Right atrium auricular region (tissue), 2 donors: ENCODE results near the gene POLR3B. TPM values are rescaled to one million over a fixed set of nuclear protein-coding genes. Genes with fewer than 3 reads are reported as not detected.

Source experiments
- DNase-seq: peaks from one replicate; pipeline ENCODE4 v3.0.0-alpha.2; 2019; ENCODE audit warnings: low spot score
- H3K27ac ChIP-seq, 2 donors: fragments of 200-600 bp; sonication (generic); 1 replicate in 1 of 2; 2 replicates in 1 of 2; pipeline ENCODE4 v1.5.1; 2016 to 2019
- H3K27me3 ChIP-seq, 2 donors: fragments of 200-600 bp; sonication (generic); one replicate each; pipeline versions ENCODE4 v1.5.1 to v1.6.0; 2017 to 2019
- H3K36me3 ChIP-seq: fragments of 200-600 bp; sonication (generic); one replicate; pipeline ENCODE4 v1.5.1; 2016
- H3K4me1 ChIP-seq, 2 donors: fragments of 200-600 bp; sonication (generic); one replicate each; pipeline versions ENCODE4 v1.5.1 to v1.6.0; 2017 to 2019
- H3K4me3 ChIP-seq, 2 donors: fragments of 200-600 bp; sonication (generic); 1 replicate in 1 of 2; 2 replicates in 1 of 2; pipeline ENCODE4 v1.5.1; 2017 to 2019; ENCODE audit warnings: mild to moderate bottlenecking in 1 of 2, moderate library complexity in 1 of 2
- H3K9me3 ChIP-seq, 2 donors: fragments of 200-600 bp; sonication (generic); one replicate each; pipeline ENCODE4 v1.5.1; 2019
- total RNA-seq, 2 donors: library from RNA; depleted of rRNA; stranded (reverse); fragments of >200 nt; gene quantifications; one replicate each; pipeline ENCODE4 v1.1.0, GENCODE V29; 2016
- TF ChIP-seq, protein P1 (sequence below), 2 donors: fragments of 200-600 bp; sonication (generic); IDR thresholded peaks; one replicate each; pipeline ENCODE4 v1.5.1; 2019; ENCODE audit warnings: antibody characterized with exemption in 2 of 2

The POLR3B gene
- total RNA-seq, 2 donors from 2014 or later = 6.0 to 10.7 TPM

DNA sequence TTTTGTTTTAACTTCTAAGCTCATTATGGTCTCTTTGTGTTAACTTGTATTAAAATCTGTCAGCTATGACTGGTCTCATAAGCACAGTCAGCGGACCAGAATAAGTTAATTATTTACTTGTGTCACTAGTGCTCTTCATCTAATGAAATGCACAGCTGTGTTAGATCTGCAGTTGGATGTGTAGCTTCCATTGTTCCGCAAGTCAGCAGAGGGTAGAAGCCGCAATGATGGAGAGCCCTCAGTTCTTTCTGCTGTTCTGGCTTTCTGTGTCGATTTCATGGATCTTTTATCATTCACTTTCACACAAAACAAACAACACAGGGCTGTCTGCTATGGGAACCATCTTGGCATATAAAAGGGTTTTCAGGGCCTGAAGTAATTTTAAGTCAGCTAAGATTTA lies 136.0 kb downstream of the POLR3B start:
- Histone ChIP-seq H3K4me3 (no peak overlapping the region), H3K36me3 (peaks cover 13% of the 10 kb centered on the region), H3K27me3 (no peaks in the 10 kb centered on the region), H3K9me3 (no peaks in the 10 kb centered on the region), H3K4me1 (peaks cover 0 to 5% of the 10 kb centered on the region in 2 donors), H3K27ac (no peak overlapping the region)
- TF ChIP-seq, protein P1, sequence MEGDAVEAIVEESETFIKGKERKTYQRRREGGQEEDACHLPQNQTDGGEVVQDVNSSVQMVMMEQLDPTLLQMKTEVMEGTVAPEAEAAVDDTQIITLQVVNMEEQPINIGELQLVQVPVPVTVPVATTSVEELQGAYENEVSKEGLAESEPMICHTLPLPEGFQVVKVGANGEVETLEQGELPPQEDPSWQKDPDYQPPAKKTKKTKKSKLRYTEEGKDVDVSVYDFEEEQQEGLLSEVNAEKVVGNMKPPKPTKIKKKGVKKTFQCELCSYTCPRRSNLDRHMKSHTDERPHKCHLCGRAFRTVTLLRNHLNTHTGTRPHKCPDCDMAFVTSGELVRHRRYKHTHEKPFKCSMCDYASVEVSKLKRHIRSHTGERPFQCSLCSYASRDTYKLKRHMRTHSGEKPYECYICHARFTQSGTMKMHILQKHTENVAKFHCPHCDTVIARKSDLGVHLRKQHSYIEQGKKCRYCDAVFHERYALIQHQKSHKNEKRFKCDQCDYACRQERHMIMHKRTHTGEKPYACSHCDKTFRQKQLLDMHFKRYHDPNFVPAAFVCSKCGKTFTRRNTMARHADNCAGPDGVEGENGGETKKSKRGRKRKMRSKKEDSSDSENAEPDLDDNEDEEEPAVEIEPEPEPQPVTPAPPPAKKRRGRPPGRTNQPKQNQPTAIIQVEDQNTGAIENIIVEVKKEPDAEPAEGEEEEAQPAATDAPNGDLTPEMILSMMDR (IDR thresholded peaks at IDR 0.05) = no peak
- DNase-seq = no peak

DNA sequence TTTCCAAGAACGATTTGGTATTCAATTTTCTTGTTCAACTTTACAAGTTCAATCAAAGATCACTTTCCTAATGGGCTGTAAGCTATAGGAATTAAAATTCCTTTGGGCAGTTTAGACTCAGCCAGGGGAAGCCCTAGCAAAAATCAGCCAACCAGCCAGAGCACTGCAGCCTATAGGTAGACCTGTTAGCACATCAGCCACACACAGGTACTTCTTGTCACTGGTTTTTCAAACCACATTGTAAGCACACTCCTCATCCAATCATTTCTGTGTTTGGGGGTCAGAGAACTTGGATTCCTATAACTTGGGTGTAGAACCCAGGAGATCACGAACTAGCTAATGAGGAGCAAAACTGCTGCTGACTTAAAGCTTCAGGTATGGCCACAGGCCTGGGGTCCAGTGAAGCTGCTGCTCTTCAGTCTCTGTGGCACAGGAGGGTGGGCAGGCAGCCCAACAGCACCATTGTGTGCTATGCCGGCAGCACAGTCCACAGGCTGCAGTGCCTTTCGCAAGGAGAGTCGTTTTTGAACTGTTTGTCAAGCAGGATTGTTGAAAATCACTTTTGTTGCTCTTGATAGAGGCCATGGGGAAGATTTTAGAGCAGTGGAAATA lies 137.9 kb downstream of the POLR3B start:
- TF ChIP-seq, protein P1 (IDR thresholded peaks at IDR 0.05) = no peak
- Histone ChIP-seq H3K27ac (no peak overlapping the region), H3K4me1 (peaks cover 0 to 5% of the 10 kb centered on the region in 2 donors), H3K36me3 (peaks cover 13% of the 10 kb centered on the region), H3K9me3 (no peaks in the 10 kb centered on the region), H3K27me3 (no peaks in the 10 kb centered on the region), H3K4me3 (no peak overlapping the region)
- no peak for DNase-seq

DNA sequence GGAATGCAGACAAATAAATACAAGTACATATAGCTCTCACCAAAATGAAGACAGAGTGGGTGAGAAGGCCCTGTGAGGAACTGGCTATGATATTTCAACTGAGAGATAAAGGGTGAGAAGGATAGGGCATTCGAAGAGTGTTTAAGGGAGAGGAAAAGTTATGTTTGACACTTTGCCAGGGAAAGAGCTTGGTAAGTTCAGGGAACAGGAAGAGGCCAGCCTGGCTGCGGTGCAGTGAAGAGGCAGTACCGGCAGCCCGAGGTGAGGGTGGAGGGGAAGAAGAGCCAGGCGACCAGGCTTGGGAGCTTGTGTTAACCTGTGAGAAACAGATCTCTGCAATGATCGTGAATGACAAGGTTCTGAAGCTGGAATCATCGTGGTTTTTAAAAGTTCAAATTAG lies 140.5 kb downstream of the POLR3B start:
- Histone ChIP-seq H3K4me1 (peaks cover 0 to 5% of the 10 kb centered on the region in 2 donors), H3K9me3 (no peaks in the 10 kb centered on the region), H3K36me3 (peaks cover 29% of the 10 kb centered on the region), H3K4me3 (no peak overlapping the region), H3K27me3 (no peaks in the 10 kb centered on the region), H3K27ac (no peak overlapping the region)
- TF ChIP-seq, protein P1 (IDR thresholded peaks at IDR 0.05) = no peak
- DNase-seq = no peak

DNA sequence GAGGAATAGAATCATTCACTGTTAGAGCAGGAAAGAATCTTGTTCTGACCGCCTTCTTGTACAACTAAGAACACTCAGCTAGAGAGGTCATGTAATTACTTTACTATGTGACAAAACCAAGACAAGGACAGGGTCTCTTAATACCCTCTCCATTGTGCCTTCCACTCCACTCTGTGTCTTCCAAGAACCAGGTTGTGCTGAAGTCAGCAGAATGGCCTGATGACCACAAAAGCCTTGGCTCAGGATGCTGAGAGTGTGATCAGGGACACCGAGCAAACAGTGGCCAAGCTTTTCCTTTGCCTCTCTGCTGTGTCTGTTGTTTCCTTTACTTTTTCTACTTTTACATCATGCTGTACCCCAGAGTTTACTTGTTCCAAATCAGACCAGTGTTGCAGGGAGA lies 142.1 kb downstream of the POLR3B start:
- Histone ChIP-seq H3K36me3 (peaks cover 35% of the 10 kb centered on the region), H3K4me1 (peaks cover 0 to 5% of the 10 kb centered on the region in 2 donors)
- TF ChIP-seq, protein P1 (IDR thresholded peaks at IDR 0.05) = no peak

DNA sequence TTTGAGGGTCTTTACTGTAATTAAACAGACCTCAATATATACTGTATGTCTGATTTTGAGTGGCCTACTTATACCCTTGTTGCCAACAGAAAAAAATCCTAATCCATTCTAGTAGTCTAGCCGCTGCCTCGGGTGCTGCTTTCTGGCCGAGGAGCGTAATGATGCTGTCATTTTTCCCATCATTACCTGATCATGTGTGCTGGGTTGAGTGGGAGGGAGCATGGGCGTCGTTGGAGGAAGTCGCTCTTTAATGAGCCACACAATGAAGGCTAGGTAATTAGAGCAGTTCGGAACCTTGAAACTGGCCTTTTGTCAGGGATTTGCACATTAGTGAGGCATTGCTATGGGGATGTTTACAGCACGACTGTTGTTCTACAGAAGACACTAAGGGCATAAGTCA lies 149.1 kb downstream of the POLR3B start:
- no peaks in the 10 kb centered on the region for H3K4me1 ChIP-seq
- TF ChIP-seq, protein P1 (IDR thresholded peaks at IDR 0.05) = no peak
- peaks cover 19% of the 10 kb centered on the region for H3K36me3 ChIP-seq
- no peak overlapping the region for H3K4me3 ChIP-seq
- no peak for DNase-seq
- no peaks in the 10 kb centered on the region for H3K9me3 ChIP-seq
- H3K27ac ChIP-seq = no peak overlapping the region
- no peaks in the 10 kb centered on the region for H3K27me3 ChIP-seq

More for the DNA sequence above, 142.1 kb downstream of the POLR3B start:
- Histone ChIP-seq H3K27me3 (no peaks in the 10 kb centered on the region), H3K4me3 (no peak overlapping the region), H3K9me3 (no peaks in the 10 kb centered on the region), H3K27ac (no peak overlapping the region)
- no peak for DNase-seq

DNA sequence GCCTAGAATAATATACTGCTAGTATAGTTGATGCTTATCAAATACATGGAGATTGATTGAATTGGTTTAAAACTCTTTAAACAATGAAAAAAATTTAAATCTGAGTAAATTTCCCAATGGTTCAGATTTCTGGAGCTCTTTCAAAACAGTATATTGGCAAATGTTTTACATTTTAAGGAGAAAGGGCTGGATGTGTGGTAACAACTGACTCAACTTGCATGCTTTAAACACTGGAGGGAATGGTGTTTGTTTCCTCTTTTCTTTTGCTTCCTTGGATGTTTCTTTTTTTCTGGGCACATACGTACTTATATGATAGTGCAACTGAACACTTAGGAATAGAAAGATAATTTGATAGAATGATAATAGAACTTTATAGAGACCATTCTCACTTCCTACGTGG lies 151.4 kb downstream of the POLR3B start:
- Histone ChIP-seq H3K4me3 (no peak overlapping the region), H3K36me3 (peaks cover 7% of the 10 kb centered on the region), H3K9me3 (no peaks in the 10 kb centered on the region), H3K27me3 (no peaks in the 10 kb centered on the region), H3K27ac (no peak overlapping the region), H3K4me1 (no peaks in the 10 kb centered on the region)
- TF ChIP-seq, protein P1 (IDR thresholded peaks at IDR 0.05) = no peak
- no peak for DNase-seq
